ENCODE measurements around the gene CERK.

CERK gene

GRCh38 chr22:46673205-46673604 is 64.8 kb downstream of the CERK start:
- Histone ChIP-seq H3K27me3 (ENCODE audit: insufficient read depth, poor library complexity, severe bottlenecking) (no peaks in the 10 kb centered on the region), H3K27ac (replicated peaks) (peak overlapping the region; percentile 66), H3K4me3 (replicated peaks; ENCODE audit: insufficient read depth, low read length) (no peak overlapping the region)
- no peak for DNase-seq (ENCODE audit: low read depth in 1 of 2, low spot score in 1 of 2)
- TF ChIP-seq POLR2AphosphoS5 (IDR thresholded peaks at IDR 0.05; ENCODE audit: low read depth) (peak; percentile 58; the same call in 1 of the 2 replicates), GABPA (IDR thresholded peaks at IDR 0.05; ENCODE audit: low read depth) (no peak)

DNA sequence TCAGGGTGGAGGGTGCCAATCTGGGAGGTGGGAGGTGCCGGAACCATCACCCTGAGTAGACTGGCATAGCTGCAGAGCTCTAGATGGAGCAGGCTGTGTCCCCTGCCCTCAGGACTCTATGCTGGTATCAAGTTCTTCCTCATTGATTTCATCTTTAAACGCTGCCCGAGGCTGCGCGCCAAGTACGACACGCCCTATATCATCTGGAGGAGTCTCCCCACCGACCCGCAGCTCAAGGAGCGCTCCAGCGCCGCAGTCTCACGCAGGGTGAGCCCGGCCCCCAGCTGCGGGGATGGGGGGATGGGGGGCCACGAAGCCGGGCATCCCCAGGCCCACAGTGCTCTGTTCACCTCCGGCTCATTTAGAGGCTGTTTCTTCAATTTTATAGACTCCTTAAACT is 65.3 kb downstream of the CERK start:
- Histone ChIP-seq H3K4me3 (replicated peaks; ENCODE audit: insufficient read depth, low read length) (no peak overlapping the region), H3K27ac (replicated peaks) (peak overlapping the region; percentile 66), H3K27me3 (ENCODE audit: insufficient read depth, poor library complexity, severe bottlenecking) (no peaks in the 10 kb centered on the region)
- DNase-seq (ENCODE audit: low read depth in 1 of 2, low spot score in 1 of 2): no peak
- TF ChIP-seq REST (IDR thresholded peaks at IDR 0.05; ENCODE audit: insufficient replicate concordance, low read depth) (no peak), CTCF (IDR thresholded peaks at IDR 0.05; ENCODE audit: insufficient read depth, low read length) (no peak), SPI1 (IDR thresholded peaks at IDR 0.05; ENCODE audit: borderline replicate concordance, low read depth) (no peak), POLR2AphosphoS5 (IDR thresholded peaks at IDR 0.05; ENCODE audit: low read depth) (no peak), GABPA (IDR thresholded peaks at IDR 0.05; ENCODE audit: low read depth) (no peak)

GRCh38 chr22:46671824-46672432 is 66.1 kb downstream of the CERK start:
- no peaks in the 10 kb centered on the region for H3K27me3 ChIP-seq (ENCODE audit: insufficient read depth, poor library complexity, severe bottlenecking)
- TF ChIP-seq GABPA (IDR thresholded peaks at IDR 0.05; ENCODE audit: low read depth) (no peak), REST (IDR thresholded peaks at IDR 0.05; ENCODE audit: insufficient replicate concordance, low read depth) (no peak), CTCF (IDR thresholded peaks at IDR 0.05; ENCODE audit: insufficient read depth, low read length) (no peak), POLR2AphosphoS5 (IDR thresholded peaks at IDR 0.05; ENCODE audit: low read depth) (no peak; the same call in 1 of the 2 replicates), SPI1 (IDR thresholded peaks at IDR 0.05; ENCODE audit: borderline replicate concordance, low read depth) (no peak)
- DNase-seq (ENCODE audit: low read depth in 1 of 2, low spot score in 1 of 2): no peak
- no peak overlapping the region for H3K27ac ChIP-seq (replicated peaks)
- no peak overlapping the region for H3K4me3 ChIP-seq (replicated peaks; ENCODE audit: insufficient read depth, low read length)

DNA sequence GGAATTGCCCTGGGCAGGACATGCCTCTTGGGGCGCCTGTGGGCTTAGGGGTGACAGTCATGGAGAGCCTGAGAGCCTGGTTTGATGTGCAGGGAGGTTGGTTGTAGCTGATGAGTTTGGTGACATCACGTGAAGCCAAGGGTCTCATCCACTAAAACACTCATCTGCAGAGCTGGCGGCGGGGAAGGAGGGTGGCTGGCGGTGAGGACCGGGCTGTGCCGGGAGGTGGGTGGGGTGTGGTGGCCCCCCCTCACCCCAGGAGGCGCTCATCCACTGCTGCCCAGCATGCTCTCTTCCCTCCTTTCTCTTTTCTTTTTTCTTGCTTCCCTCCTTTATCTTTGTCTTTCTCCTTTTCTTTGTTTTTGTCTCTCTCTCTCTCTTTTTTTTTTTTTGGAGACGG is 68.9 kb downstream of the CERK start:
- Histone ChIP-seq H3K27ac (replicated peaks) (no peak overlapping the region), H3K4me3 (replicated peaks; ENCODE audit: insufficient read depth, low read length) (no peak overlapping the region), H3K27me3 (ENCODE audit: insufficient read depth, poor library complexity, severe bottlenecking) (no peaks in the 10 kb centered on the region)
- no peak for DNase-seq (ENCODE audit: low read depth in 1 of 2, low spot score in 1 of 2)
- no peak for TF ChIP-seq REST (IDR thresholded peaks at IDR 0.05; ENCODE audit: insufficient replicate concordance, low read depth)
- no peak for TF ChIP-seq CTCF (IDR thresholded peaks at IDR 0.05; ENCODE audit: insufficient read depth, low read length)
- TF ChIP-seq GABPA (IDR thresholded peaks at IDR 0.05; ENCODE audit: low read depth): no peak
- TF ChIP-seq SPI1 (IDR thresholded peaks at IDR 0.05; ENCODE audit: borderline replicate concordance, low read depth): no peak
- no peak for TF ChIP-seq POLR2AphosphoS5 (IDR thresholded peaks at IDR 0.05; ENCODE audit: low read depth)

Data from HL-60 (cell line).